ENCODE data around the gene PRKAG2. TPM values are rescaled to one million over a fixed set of nuclear protein-coding genes. Genes with fewer than 3 reads are reported as not detected.
"Not testable (repeated sequence)": the region's sequence is repeated elsewhere in the genome, so short reads cannot be mapped to it uniquely, and the experiment has no call there.

The PRKAG2 gene
- total and polyA plus RNA-seq, 8 donors: 7.4 to 16.7 (median 9.2) TPM

GRCh38 chr7:151540146-151540545 lies 336.8 kb downstream of the PRKAG2 start:
- Histone ChIP-seq H3K27ac (no peak overlapping the region), H3K27me3 (no peaks in the 10 kb centered on the region), H3K4me3 (no peak overlapping the region), H3K9me3 (no peaks in the 10 kb centered on the region), H3K4me1 (peaks cover 0 to 5% (median 0%) of the 10 kb centered on the region in 3 donors), H3K36me3 (no peaks in the 10 kb centered on the region)
- WGBS, 2 donors: 92 to 96% methylated on average over 4 of the region's 4 CpGs
- DNase-seq: no peak
- TF ChIP-seq CTCF (IDR thresholded peaks at IDR 0.05): no peak
- ATAC-seq: no peak
- no peak for FAIRE-seq
- intact Hi-C loops (cut with DNase I): no loop called here

DNA sequence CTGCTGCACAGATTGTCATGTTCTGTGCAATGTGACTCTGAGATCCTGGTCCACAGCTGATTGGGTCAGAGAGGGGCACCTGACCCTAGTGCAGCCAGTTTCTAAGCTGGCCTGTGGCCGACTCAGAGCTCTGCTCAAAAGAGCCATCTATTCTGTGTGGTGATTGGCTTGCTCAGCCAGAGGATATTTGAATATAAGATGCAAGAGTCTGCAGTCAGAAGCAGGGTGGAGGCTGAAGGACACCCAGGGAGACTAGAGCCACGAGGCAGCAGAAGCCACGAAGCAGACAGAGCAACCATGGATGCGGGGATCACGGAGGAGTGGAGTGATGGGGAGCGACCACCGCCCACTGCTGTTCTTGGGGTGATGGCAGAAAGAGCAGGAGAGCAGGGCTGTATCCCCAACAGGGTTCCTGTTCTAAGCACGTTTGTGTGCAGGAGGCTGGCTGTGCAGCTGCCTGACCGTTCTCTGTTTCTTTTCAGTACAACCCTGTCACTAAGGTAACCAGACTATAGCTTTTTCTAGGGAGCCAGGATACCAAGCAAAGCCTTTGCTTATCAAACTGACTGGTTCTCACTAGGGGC lies 337.7 kb downstream of the PRKAG2 start:
- Histone ChIP-seq H3K36me3 (no peaks in the 10 kb centered on the region), H3K27me3 (no peaks in the 10 kb centered on the region), H3K4me3 (no peak overlapping the region), H3K9me3 (no peaks in the 10 kb centered on the region), H3K27ac (no peak overlapping the region), H3K4me1 (peaks cover 0 to 5% (median 0%) of the 10 kb centered on the region in 3 donors)
- 72 to 73% methylated on average over 9 of the region's 9 CpGs for WGBS, 2 donors
- ATAC-seq: peak in 3 of 4 donors; percentile 70 to 91 (median 85)
- intact Hi-C loops (cut with DNase I): no loop called here
- DNase-seq: no peak
- no peak for TF ChIP-seq CTCF (IDR thresholded peaks at IDR 0.05)
- no peak for FAIRE-seq

DNA sequence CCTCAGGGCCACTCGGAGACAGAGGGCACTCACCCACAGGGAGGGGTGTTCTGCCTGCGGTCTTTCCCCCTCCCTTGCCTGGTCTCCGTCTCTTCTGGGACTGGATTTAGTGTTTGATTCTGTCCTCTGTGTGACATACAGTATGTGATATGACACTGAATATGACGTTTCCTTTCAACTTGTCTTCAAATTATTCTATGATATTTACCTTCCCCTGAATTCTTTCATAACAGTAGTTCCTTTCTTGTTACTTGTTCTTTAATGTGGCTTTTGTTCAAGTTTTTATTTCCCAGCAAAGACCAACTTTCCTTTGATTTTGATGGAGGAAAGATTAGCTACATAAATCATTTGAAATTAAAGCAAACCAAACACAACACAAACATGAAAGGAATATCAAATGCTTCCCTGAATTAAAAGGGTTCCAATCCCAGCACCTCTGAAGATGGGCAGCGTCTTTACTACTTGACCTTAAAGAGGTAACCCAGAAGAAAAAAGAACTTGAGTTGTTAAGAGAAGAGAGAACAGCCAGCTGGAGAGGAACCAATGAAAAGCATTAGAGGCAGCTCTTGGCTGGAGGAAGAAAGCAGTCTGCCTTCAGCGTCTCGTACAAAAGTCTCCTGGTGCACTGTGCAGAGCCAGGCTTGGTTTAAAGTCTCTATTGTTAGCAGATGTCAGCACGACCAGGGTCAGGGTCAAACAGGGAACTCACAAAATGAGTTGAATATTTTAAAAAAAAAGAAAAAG lies 338.9 kb downstream of the PRKAG2 start:
- Histone ChIP-seq H3K4me3 (no peak overlapping the region), H3K27me3 (no peaks in the 10 kb centered on the region), H3K4me1 (peaks cover 0 to 5% (median 0%) of the 10 kb centered on the region in 3 donors), H3K9me3 (no peaks in the 10 kb centered on the region), H3K36me3 (no peaks in the 10 kb centered on the region), H3K27ac (no peak overlapping the region)
- FAIRE-seq: no peak
- ATAC-seq: peak in 3 of 4 donors; percentile 35 to 52 (median 42)
- intact Hi-C loops (cut with DNase I): no loop called here
- DNase-seq: no peak
- no peak for TF ChIP-seq CTCF (IDR thresholded peaks at IDR 0.05)
- 32 to 35% methylated on average over 8 of the region's 8 CpGs for WGBS, 2 donors

DNA sequence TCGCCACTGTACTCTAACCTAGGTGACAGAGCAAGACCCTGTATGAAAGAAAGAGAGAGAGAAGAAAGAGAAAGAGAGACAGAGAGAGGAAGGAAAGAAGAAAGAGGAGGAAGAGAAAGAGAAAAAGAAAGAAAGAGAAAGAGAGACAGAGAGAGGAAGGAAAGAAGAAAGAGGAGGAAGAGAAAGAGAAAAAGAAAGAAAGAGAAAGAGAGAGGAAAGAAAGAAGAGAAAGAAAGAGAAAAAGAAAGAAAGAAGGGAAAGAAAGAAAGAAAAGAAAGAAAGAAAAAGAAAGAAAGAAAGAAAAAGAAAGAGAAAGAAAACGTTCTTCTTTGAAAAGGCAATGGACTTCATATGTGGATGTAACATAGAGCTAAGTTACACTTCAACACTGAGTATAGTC lies 340.7 kb downstream of the PRKAG2 start:
- ATAC-seq; H3K27ac ChIP-seq; intact Hi-C loops (cut with DNase I); FAIRE-seq; H3K9me3 ChIP-seq; H3K27me3 ChIP-seq; H3K4me3 ChIP-seq; H3K36me3 ChIP-seq; H3K4me1 ChIP-seq; DNase-seq: not testable (repeated sequence)
- WGBS, 2 donors: 78 to 79% methylated on average over 2 of the region's 2 CpGs

GRCh38 chr7:151529842-151530241 lies 347.1 kb downstream of the PRKAG2 start:
- Histone ChIP-seq H3K9me3 (no peaks in the 10 kb centered on the region), H3K4me3 (no peak overlapping the region), H3K36me3 (no peaks in the 10 kb centered on the region), H3K4me1 (no peaks in the 10 kb centered on the region), H3K27me3 (no peaks in the 10 kb centered on the region), H3K27ac (no peak overlapping the region)
- no peak for TF ChIP-seq CTCF (IDR thresholded peaks at IDR 0.05)
- FAIRE-seq: no peak
- no peak for DNase-seq
- ATAC-seq: no peak
- intact Hi-C loops (cut with DNase I): no loop called here
